Adipose tissue (tissue), 3 donors: ENCODE data around the gene PTOV1. TPM values are rescaled to one million over a fixed set of nuclear protein-coding genes. Genes with fewer than 3 reads are reported as not detected.
A peak's percentile ranks its signal among the peaks of the same experiment; 100 is the strongest.

Source experiments
- H3K27ac ChIP-seq: one replicate; pipeline ENCODE4 v1.5.1; 2013; ENCODE audit warnings: low read depth, low read length
- WGBS, 3 donors: extraction: QIAGEN DNeasy Blood & Tissue Kit; methylation state at CpG; one replicate each; pipeline ENCODE4 v1.1.7; 2013; 5-methylcytosine and 5-hydroxymethylcytosine counted together
- polyA plus RNA-seq, 3 donors: library from polyadenylated mRNA; stranded (reverse); fragments of 200-250 nt; gene quantifications; one replicate each; pipeline ENCODE4 v1.2.3, GENCODE V29; 2013
- donor health status: healthy with polysubstance abuse.
- donor health status: Bipolar disorder and iron deficiency.
- donor health status: healthy.

Gene PTOV1
- polyA plus RNA-seq, 3 donors, result 69.1 to 76.8 (median 73.5) TPM

GRCh38 chr19:49866933-49867782, 16.2 kb downstream of the PTOV1 start, which contains the start of gene PNKP:
TSS of gene PNKP (minus strand) at chr19:49867576. CDS start at chr19:49867204, 372 bp downstream.
- 0% methylated on average over 62 to 65 of the region's 65 CpGs for WGBS, 3 donors
- H3K27ac ChIP-seq, result peak within 1 kb of the TSS; percentile 74

DNA sequence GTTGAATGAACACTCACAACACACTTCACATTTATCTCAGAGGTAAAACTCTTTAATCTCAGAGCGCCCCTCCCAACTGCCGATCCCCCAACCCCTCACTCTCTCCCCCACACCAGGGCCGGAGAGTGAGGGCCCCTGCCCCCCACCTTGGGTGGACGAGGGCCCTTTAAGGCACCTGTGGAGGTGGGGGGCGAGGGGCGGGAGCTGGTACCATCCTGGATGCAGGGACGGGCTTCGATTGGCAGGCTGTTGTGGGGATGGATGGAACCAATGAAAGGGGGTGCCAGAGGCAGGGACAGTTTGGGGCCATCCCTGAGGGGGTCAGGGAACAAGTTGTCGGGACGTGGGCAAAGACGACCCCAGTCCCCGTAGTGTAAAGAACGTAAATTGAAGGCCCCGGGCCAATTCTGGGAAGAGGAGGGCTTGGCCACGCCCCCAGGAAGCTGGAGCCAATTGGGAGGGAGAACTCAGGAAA, 18.1 kb downstream of the PTOV1 start:
- H3K27ac ChIP-seq, result peak overlapping the region; percentile 84
- WGBS, 3 donors, result 0 to 2% (median 0%) methylated on average over 15 of the region's 15 CpGs

- 1% methylated on average over 56 to 67 of the region's 67 CpGs for WGBS, 3 donors
- peak overlapping the region; percentile 18 for H3K27ac ChIP-seq
Observed at GRCh38 chr19:49869484-49870308, 18.7 kb downstream of the PTOV1 start.

GRCh38 chr19:49870309-49870901, 19.4 kb downstream of the PTOV1 start:
- 71 to 82% (median 77%) methylated on average over 15 of the region's 15 CpGs for WGBS, 3 donors

GRCh38 chr19:49871349-49871985, 20.5 kb downstream of the PTOV1 start:
- no peak overlapping the region for H3K27ac ChIP-seq
- 87 to 89% (median 88%) methylated on average over 17 of the region's 17 CpGs for WGBS, 3 donors

More at GRCh38 chr19:49870309-49870901, 19.4 kb downstream of the PTOV1 start:
- peak overlapping the region; percentile 18 for H3K27ac ChIP-seq

GRCh38 chr19:49872245-49873128, 21.5 kb downstream of the PTOV1 start:
- WGBS, 3 donors, result 85% methylated on average over 27 of the region's 27 CpGs
- H3K27ac ChIP-seq, result no peak overlapping the region

DNA sequence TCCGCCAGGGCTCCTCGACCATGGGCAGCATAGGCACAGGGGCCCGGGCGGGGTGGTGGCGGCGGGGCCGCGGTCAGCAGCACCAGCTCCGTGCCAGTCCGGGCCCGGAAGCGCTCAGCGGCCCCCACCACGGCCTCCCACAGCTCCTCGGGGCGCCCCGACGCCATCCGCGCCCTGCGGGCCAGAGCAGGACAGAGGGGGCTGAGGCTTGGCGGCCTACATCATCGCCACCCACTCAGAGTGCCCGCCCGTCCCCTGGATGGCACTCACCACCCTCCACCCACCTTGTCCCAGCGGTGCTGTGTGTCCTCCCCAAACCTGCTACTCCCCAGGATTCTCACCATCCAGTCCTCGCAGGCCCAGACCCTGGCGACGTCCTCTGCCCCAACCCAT, 22.2 kb downstream of the PTOV1 start:
- no peak overlapping the region for H3K27ac ChIP-seq
- WGBS, 3 donors, result 92 to 94% (median 92%) methylated on average over 6 to 29 of the region's 29 CpGs

DNA sequence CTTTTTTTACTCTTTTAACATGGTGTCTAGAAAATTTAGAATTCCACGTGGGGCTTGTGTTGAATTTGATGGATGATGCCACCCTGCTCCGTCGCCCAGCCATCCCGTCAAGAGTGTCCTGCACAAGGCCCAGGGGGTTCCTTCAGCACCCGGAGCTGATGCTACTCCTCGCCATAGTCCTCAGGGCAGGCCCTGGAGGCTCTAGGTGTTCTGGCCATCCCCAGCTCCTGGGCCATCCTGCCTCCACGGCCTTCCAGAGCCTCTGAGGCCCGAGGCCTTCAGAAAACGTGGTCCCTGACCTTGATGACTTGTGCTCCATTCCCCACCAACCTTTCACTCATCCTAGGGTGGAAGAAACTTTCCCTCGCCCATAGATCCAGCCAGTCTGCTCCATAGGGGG, 22.9 kb downstream of the PTOV1 start:
- WGBS, 3 donors, result 76 to 89% (median 88%) methylated on average over 10 of the region's 10 CpGs
- H3K27ac ChIP-seq, result no peak overlapping the region

GRCh38 chr19:49874503-49875157, 23.7 kb downstream of the PTOV1 start:
- H3K27ac ChIP-seq, result no peak overlapping the region
- WGBS, 3 donors, result 90 to 94% (median 92%) methylated on average over 11 of the region's 11 CpGs

- no peak overlapping the region for H3K27ac ChIP-seq
- 83 to 89% (median 89%) methylated on average over 4 of the region's 4 CpGs for WGBS, 3 donors
Observed at GRCh38 chr19:49875177-49875576, 24.2 kb downstream of the PTOV1 start.

DNA sequence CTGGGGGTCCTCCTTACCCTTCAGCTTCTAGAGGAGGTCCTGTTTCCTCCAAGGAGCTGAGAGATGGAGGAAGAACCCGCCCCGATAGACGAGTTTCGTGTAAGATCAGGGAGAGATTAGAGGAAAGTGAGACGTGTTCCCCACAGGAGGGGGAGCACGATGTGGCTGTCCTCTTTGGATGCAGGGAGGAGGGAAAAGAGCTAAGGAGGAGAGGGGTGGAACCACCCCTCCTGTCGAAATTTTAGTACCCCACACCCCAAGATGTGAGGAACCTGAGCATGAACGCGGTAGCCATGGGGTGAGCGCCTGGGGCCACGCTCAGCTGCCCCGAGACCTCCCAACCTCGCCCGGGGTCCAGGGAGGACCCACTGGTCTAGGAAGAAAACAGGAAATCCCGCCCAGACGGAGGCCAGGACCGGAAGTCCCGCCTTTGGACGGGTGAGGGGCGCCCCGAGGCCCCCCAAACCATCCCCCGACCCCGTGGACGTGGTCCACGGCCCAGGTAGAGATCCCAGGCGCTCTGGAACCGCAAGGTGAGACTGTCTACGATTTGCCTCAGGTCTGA, 25.0 kb downstream of the PTOV1 start:
- peak overlapping the region; percentile 82 for H3K27ac ChIP-seq
- 0 to 1% (median 1%) methylated on average over 25 to 28 of the region's 28 CpGs for WGBS, 3 donors

DNA sequence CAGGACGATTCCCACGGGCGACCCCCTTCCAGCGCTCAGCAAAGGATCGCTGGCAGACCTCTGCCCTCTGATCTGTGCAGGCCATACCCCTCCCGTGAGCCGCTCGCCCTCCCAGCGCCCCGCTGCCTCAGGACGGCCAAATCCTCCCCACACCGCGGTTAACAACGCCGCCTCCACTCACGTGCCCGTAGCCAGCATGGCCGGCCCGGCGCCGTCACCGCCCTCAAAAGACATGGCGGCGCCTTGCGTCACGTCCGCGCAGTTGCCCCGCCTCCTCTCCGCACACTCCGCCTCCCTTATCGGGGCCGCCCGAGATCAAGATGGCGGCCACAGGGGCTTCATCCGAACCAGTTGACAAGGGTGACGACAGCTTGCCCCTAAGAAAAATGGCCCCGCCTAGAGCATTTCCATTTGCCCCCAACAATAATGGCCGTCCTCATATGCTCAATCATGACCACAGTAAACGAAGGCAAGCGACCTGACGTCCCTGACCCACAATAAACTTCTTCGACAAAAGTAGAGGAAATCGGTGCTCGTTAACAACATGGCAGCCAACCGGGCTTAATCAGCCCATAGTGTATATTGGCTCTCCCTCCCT, 25.6 kb downstream of the PTOV1 start:
- WGBS, 3 donors, result 0 to 1% (median 0%) methylated on average over 46 of the region's 46 CpGs
- peak overlapping the region; percentile 82 for H3K27ac ChIP-seq

DNA sequence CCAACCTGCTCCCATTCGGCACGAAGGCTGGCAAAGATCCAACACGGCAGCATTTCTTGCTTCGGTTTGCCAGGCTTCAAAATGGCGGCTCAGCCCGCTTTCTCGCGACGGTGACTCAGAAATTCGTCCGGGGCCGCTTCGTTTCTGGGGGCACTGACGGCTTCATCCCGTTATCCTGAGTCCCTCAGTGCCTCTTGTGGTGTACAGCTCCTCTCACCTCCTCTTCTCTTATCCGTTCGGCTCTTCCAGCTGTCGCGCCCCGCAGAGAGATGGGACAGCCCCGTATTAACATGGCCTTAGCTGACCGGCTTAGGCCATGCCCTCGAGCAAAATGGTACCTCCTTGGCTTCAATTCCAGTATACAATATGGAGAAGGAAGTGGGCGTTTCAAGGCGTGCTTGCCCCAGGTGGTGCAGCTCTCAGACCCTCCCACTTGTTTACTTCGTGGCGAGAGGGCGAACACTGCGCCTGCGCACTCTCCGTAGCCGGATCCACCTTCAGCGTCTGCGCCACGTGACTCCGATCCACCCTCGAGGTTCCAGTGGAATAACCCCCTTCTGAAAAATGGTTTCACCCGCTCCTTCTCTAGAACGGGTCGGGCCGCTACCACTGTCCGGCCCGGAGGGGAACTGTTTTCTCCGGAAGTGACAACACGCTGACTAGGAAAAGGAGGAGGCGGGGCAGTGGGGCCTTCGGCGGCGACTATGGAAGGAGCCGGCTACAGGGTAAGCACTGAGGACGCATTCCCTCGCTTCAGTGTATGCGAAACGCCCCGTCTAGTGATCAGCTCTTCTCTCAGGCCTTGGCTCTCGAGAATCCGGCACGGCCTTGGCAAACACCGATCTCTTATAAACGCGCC, 26.3 kb downstream of the PTOV1 start, which contains the start of the genes AKT1S1 and TBC1D17:
AKT1S1 (minus strand) TSS at position 336 of the 859 bp plus-strand sequence. CDS start 4,060 bp downstream, outside the sequence.
TBC1D17 (plus strand) TSS at position 683 of the 859 bp plus-strand sequence; CDS start at position 705, 22 bp downstream.
- peak within 1 kb of the TSS; percentile 82 for H3K27ac ChIP-seq
- WGBS, 3 donors, result 0% methylated on average over 61 of the region's 61 CpGs

GRCh38 chr19:49877879-49878743, 27.2 kb downstream of the PTOV1 start:
- H3K27ac ChIP-seq, result no peak overlapping the region
- WGBS, 3 donors, result 9 to 10% (median 9%) methylated on average over 41 of the region's 41 CpGs
